HepG2 (cell line): ENCODE data around the gene WDR41. TPM values are rescaled to one million over a fixed set of nuclear protein-coding genes. Genes with fewer than 3 reads are reported as not detected.

Experiments used
- ATAC-seq: fragments of 200-7000 bp; cut with Tn5 transposase; 3 replicates; pipeline ENCODE4 v1.9.1; 2020; ENCODE audit warnings: mild to moderate bottlenecking, moderate library complexity
- BruUV-seq: library from RNA; stranded (reverse); fragments of 400-500 nt; replicated peaks from 2 replicates; lab custom pipeline; 2021; lab: Mats Ljungman, UMichigan
- CTCF ChIA-PET: fragments of 300-600 bp; formaldehyde crosslinking; extraction: SDS; loops from one replicate; lab custom pipeline; 2021; ENCODE audit warnings: low total read pairs, inconsistent platforms, low intra/inter-chr PET ratio; lab: Yijun Ruan, JAX
- POLR2A ChIA-PET: fragments of 350-600 bp; sonication (Branson Sonifier 250); formaldehyde crosslinking; loops from one replicate; lab custom pipeline; 2020; ENCODE audit warnings: antibody characterized with exemption, inconsistent platforms; lab: Yijun Ruan, JAX
- DNase-seq: peaks from one replicate; pipeline ENCODE4 v3.0.0-alpha.2; 2015; ENCODE audit warnings: low spot score
- FAIRE-seq: peaks from 3 replicates; lab custom pipeline; 2011; peaks lifted over from hg19 to GRCh38; lab: Jason Lieb, UNC
- H2AFZ ChIP-seq: one replicate; pipeline ENCODE4 v1.6.1; 2011; ENCODE audit warnings: low read length, inconsistent platforms
- H3K27ac ChIP-seq: fragments of 300-600 bp; 3 replicates; pipeline ENCODE4 v1.8.0; 2011; ENCODE audit warnings: mixed run types, mild to moderate bottlenecking, mixed read lengths, low read length, inconsistent platforms; ENCODE audit not compliant: insufficient read depth; ENCODE audit errors: extremely low read length
- H3K27me3 ChIP-seq, 2 experiments: fragments of 200-600 bp in 1 of 2; 2 replicates in 1 of 2; 3 replicates in 1 of 2; pipeline versions ENCODE4 v1.6.0 to v1.8.0; 2011; ENCODE audit warnings: low read length in 2 of 2, mild to moderate bottlenecking in 2 of 2, moderate library complexity in 2 of 2, inconsistent platforms in 1 of 2; ENCODE audit not compliant: insufficient read depth in 2 of 2, control insufficient read depth in 1 of 2
- H3K36me3 ChIP-seq, 2 experiments: fragments of 200-600 bp in 1 of 2; replicated peaks in 1 of 2; 2 replicates in 1 of 2; 3 replicates in 1 of 2; pipeline versions ENCODE4 v1.5.1 to v1.8.0; 2011; ENCODE audit warnings: low read length in 2 of 2, inconsistent platforms in 1 of 2; ENCODE audit not compliant: insufficient read depth in 2 of 2, control insufficient read depth in 1 of 2
- H3K4me1 ChIP-seq: 2 replicates; pipeline ENCODE4 v1.5.1; 2012; ENCODE audit warnings: low read length, inconsistent platforms; ENCODE audit not compliant: insufficient read depth
- H3K4me2 ChIP-seq: 2 replicates; pipeline ENCODE4 v1.6.0; 2011; ENCODE audit warnings: low read depth, low read length, inconsistent platforms
- H3K4me3 ChIP-seq, 3 experiments: fragments of 200-600 bp in 1 of 3; sonication (generic), shearing (Covaris generic) in 1 of 3; replicated peaks in 1 of 3; 2 replicates each; pipeline ENCODE4 v1.5.1; 2011 to 2016; ENCODE audit warnings: low read length in 3 of 3, inconsistent platforms in 2 of 3, low read depth in 2 of 3, mild to moderate bottlenecking in 2 of 3, control low read depth in 1 of 3, mixed read lengths in 1 of 3; ENCODE audit not compliant: insufficient read depth in 1 of 3
- H3K79me2 ChIP-seq: one replicate; pipeline ENCODE4 v1.6.1; 2011; ENCODE audit warnings: low read length, inconsistent platforms; ENCODE audit not compliant: insufficient read depth
- H3K9ac ChIP-seq: 2 replicates; pipeline ENCODE4 v1.6.0; 2011; ENCODE audit warnings: mild to moderate bottlenecking, low read depth, low read length, inconsistent platforms; ENCODE audit not compliant: insufficient read depth
- H3K9me3 ChIP-seq: 2 replicates; pipeline ENCODE4 v1.5.1; 2012; ENCODE audit warnings: mild to moderate bottlenecking, low read length
- H4K20me1 ChIP-seq: 2 replicates; pipeline ENCODE4 v1.6.0; 2011; ENCODE audit warnings: inconsistent platforms, mild to moderate bottlenecking, low read length, moderate library complexity; ENCODE audit not compliant: insufficient read depth
- DNMT3B ChIP-seq: conservative IDR thresholded peaks from 2 replicates; pipeline ENCODE4 v1.6.1; 2016; ENCODE audit warnings: missing biosample characterization, control low read depth
- HMGXB3 ChIP-seq: sonication (generic); formaldehyde crosslinking; IDR thresholded peaks from 2 replicates; pipeline ENCODE4 v1.4.0; 2020; ENCODE audit warnings: missing genetic modification reagents, borderline replicate concordance
- HOXA3 ChIP-seq: sonication (generic); formaldehyde crosslinking; IDR thresholded peaks from 2 replicates; pipeline ENCODE4 v1.5.0; 2020; ENCODE audit warnings: missing genetic modification reagents
- PAXIP1 ChIP-seq: sonication (generic); formaldehyde crosslinking; conservative IDR thresholded peaks from 2 replicates; pipeline ENCODE4 v1.4.0; 2020; ENCODE audit warnings: mild to moderate bottlenecking, missing genetic modification reagents, moderate library complexity
- SIX4 ChIP-seq: sonication (generic); formaldehyde crosslinking; IDR thresholded peaks from 2 replicates; pipeline ENCODE4 v1.4.0; 2020; ENCODE audit warnings: missing genetic modification reagents
- SRF ChIP-seq: IDR thresholded peaks from 2 replicates; pipeline ENCODE4 v1.6.1; 2011; ENCODE audit warnings: mild to moderate bottlenecking, low read depth, low read length, moderate library complexity
- TBL1XR1 ChIP-seq: fragments of 150-350 bp; IDR thresholded peaks from 2 replicates; pipeline ENCODE4 v1.6.1; 2014; ENCODE audit warnings: borderline replicate concordance, low read length; ENCODE audit not compliant: partially characterized antibody
- TBX2 ChIP-seq: sonication (generic); formaldehyde crosslinking; IDR thresholded peaks from 2 replicates; pipeline ENCODE4 v1.5.0; 2020; ENCODE audit warnings: missing genetic modification reagents, mild to moderate bottlenecking, borderline replicate concordance
- TFE3 ChIP-seq: IDR thresholded peaks from 2 replicates; pipeline ENCODE4 v1.6.1; 2016
- TP53 ChIP-seq: sonication (generic); formaldehyde crosslinking; conservative IDR thresholded peaks from 2 replicates; pipeline ENCODE4 v1.4.0; 2020; ENCODE audit warnings: missing genetic modification reagents
- U2AF1 ChIP-seq: fragments of 200-400 bp; formaldehyde crosslinking; optimal IDR thresholded peaks from 2 replicates; pipeline ENCODE3; 2017; ENCODE audit warnings: mild to moderate bottlenecking, low read depth, low read length
- ZKSCAN8 ChIP-seq: IDR thresholded peaks from 2 replicates; pipeline ENCODE4 v1.6.1; 2016; ENCODE audit warnings: borderline replicate concordance, missing genetic modification reagents, missing compliant biosample characterization
- ZNF143 ChIP-seq: sonication (generic); formaldehyde crosslinking; IDR thresholded peaks from 2 replicates; pipeline ENCODE4 v1.4.0; 2020; ENCODE audit warnings: missing genetic modification reagents
- ZNF446 ChIP-seq: sonication (generic); formaldehyde crosslinking; IDR thresholded peaks from 2 replicates; pipeline ENCODE4 v1.5.0; 2020; ENCODE audit warnings: mild to moderate bottlenecking, missing genetic modification reagents
- ZNF614 ChIP-seq: IDR thresholded peaks from 2 replicates; pipeline ENCODE4 v1.6.1; 2018; ENCODE audit warnings: missing biosample characterization, missing genetic modification reagents, inconsistent platforms, borderline replicate concordance
- ZNF737 ChIP-seq: sonication (generic); formaldehyde crosslinking; IDR thresholded peaks from 2 replicates; pipeline ENCODE4 v1.5.0; 2020; ENCODE audit warnings: missing genetic modification reagents, mild to moderate bottlenecking, borderline replicate concordance
- WGBS: methylation state at CpG from one replicate; pipeline ENCODE4 v1.1.6; 2017; ENCODE audit warnings: low lambda C conversion rate; 5-methylcytosine and 5-hydroxymethylcytosine counted together
- in situ Hi-C: cut with HindIII; loops from 2 replicates; pipeline ENCODE4 v1.10.0; 2017; ENCODE audit warnings: low pct_unique_long_range_greater_than_20kb; ENCODE audit not compliant: extremely low pct_ligation_motif_present
- intact Hi-C: fragments of 100-400 bp; cut with micrococcal nuclease; formaldehyde crosslinking; loops from one replicate; pipeline ENCODE4 v1.10.0; 2022; ENCODE audit not compliant: unreplicated experiment
- polyA plus RNA-seq, 8 experiments: library from polyadenylated mRNA; depleted of rRNA in 3 of 8; stranded (reverse) in 7 of 8; unstranded in 1 of 8; fragments of >200 nt; fragmentation: Illumina TruSeq in 4 of 8; extraction: Trizol in 4 of 8; gene quantifications; 2 replicates each; pipeline versions ENCODE4 v1.2.1 to v1.2.3, GENCODE V29; 2011 to 2016; ENCODE audit warnings: low read depth in 4 of 8, missing spikeins in 1 of 8, mixed read lengths in 1 of 8; ENCODE audit not compliant: insufficient read depth in 1 of 8
- total RNA-seq, 5 experiments: library from RNA; depleted of rRNA; stranded (reverse); fragments of >200 nt; fragmentation: Illumina TruSeq; extraction: Trizol; gene quantifications; 2 replicates each; pipeline ENCODE4 v1.2.3, GENCODE V29; 2016; ENCODE audit warnings: low read depth in 1 of 5

Gene WDR41
- total and polyA plus RNA-seq, 2 of the 13 experiments (the other 11 are each of a cell fraction or from before 2014, with no cell fraction given), result 18.9 to 39.3 TPM

- Histone ChIP-seq H3K79me2 (no peaks in the 10 kb centered on the region), H3K27ac (no peak overlapping the region), H3K9ac (no peak overlapping the region), H3K9me3 (no peaks in the 10 kb centered on the region), H3K4me1 (peaks cover 33% of the 10 kb centered on the region), H3K4me2 (no peak overlapping the region), H2AFZ (no peak overlapping the region), H3K36me3 (no peaks in the 10 kb centered on the region), H3K4me3 (no peak overlapping the region), H3K27me3 (peaks cover 0 to 13% of the 10 kb centered on the region in 2 experiments; a peak in 2 of 5 replicates), H4K20me1 (no peaks in the 10 kb centered on the region)
- ChIA-PET CTCF (no interaction called here), POLR2A (no interaction called here)
- 75% methylated on average over 1 of the region's 1 CpG for WGBS
- no TSS peak for BruUV-seq
- no peak for ATAC-seq
- no peak for FAIRE-seq
- in situ Hi-C loops (no loop called here), intact Hi-C loops (no loop called here)
- DNase-seq, result no peak
- TF ChIP-seq ZNF614 (CRISPR knock-in tag) (no peak), U2AF1 (no peak), PAXIP1 (CRISPR knock-in tag) (no peak), TBL1XR1 (no peak), ZKSCAN8 (CRISPR knock-in tag) (no peak), SRF (no peak), TP53 (CRISPR knock-in tag) (no peak), DNMT3B (no peak), HOXA3 (CRISPR knock-in tag) (no peak), HMGXB3 (CRISPR knock-in tag) (no peak), TFE3 (CRISPR knock-in tag) (no peak), TBX2 (CRISPR knock-in tag) (no peak), ZNF737 (CRISPR knock-in tag) (no peak), SIX4 (CRISPR knock-in tag) (no peak), ZNF446 (CRISPR knock-in tag) (no peak), ZNF143 (CRISPR knock-in tag) (no peak)
Measured at GRCh38 chr5:77396017-77396416, 96.1 kb downstream of the WDR41 start.
